Body of pancreas (tissue), 4 donors: Measurements from ENCODE around the gene CANT1.

Experiments
- POLR2A ChIP-seq, 3 donors: fragments of 450-650 bp; IDR thresholded peaks; one replicate each; pipeline ENCODE4 v1.6.1; 2016; ENCODE audit warnings: antibody characterized with exemption in 3 of 3, mild to moderate bottlenecking in 2 of 3
- TF ChIP-seq, protein P1 (sequence below), 7 experiments: fragments of 450-650 bp in 4 of 7; fragments of 200-600 bp in 3 of 7; sonication (generic) in 3 of 7; IDR thresholded peaks; one replicate each; pipeline ENCODE4 v1.5.1; 2016 to 2019; ENCODE audit warnings: antibody characterized with exemption in 7 of 7

DNA sequence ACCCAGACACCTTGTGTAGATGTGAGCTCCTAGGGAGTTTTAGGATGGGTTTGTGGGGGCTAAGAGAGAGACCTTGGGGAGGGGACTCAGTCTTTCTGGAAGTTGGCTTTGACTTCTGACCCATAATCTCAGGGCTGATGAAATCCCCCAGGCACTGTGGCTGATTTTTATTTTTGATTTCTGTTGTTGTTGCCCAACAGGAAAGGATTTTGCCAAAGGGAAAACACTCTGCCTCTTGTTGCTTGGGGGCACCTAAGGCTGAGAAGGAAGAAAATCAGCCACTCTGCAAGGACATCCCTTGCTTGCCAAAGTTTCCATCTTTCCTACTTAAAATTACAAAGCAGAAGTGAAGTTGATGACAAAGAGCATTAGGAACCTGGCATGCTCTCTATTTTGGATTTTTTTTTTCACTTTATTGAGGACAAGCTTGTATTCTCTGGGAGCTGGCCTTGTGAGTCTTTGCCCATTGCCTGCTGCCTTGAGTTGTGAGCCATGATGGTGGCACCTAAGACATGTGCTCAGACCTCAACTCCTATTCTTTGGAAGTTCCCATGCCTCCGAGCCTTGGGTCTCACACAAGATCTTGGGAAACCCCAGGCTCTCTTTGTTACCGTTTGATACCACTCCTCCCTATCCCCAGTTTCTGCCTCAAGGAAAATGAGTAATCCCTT lies 11.2 kb upstream of the CANT1 start:
- TF ChIP-seq, protein P1, sequence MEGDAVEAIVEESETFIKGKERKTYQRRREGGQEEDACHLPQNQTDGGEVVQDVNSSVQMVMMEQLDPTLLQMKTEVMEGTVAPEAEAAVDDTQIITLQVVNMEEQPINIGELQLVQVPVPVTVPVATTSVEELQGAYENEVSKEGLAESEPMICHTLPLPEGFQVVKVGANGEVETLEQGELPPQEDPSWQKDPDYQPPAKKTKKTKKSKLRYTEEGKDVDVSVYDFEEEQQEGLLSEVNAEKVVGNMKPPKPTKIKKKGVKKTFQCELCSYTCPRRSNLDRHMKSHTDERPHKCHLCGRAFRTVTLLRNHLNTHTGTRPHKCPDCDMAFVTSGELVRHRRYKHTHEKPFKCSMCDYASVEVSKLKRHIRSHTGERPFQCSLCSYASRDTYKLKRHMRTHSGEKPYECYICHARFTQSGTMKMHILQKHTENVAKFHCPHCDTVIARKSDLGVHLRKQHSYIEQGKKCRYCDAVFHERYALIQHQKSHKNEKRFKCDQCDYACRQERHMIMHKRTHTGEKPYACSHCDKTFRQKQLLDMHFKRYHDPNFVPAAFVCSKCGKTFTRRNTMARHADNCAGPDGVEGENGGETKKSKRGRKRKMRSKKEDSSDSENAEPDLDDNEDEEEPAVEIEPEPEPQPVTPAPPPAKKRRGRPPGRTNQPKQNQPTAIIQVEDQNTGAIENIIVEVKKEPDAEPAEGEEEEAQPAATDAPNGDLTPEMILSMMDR (IDR thresholded peaks at IDR 0.05), result no peak
- TF ChIP-seq POLR2A (IDR thresholded peaks at IDR 0.05), result no peak
